Activated CD4-positive, alpha-beta T cell treated with anti-CD3 and anti-CD28 coated beads, Interleukin-2, Interleukin-4, amounts not matched to agents 100 ng/mL and 50 ng/mL, durations not matched to agents 16 hours and 8 hours (primary cell): Measurements from ENCODE around the gene OSM.
A peak's percentile ranks its signal among the peaks of the same experiment; 100 is the strongest.

Experiments used
- DNase-seq: peaks from one replicate; pipeline ENCODE4 v3.0.0-alpha.2; 2020; ENCODE audit warnings: low spot score

OSM gene

DNA sequence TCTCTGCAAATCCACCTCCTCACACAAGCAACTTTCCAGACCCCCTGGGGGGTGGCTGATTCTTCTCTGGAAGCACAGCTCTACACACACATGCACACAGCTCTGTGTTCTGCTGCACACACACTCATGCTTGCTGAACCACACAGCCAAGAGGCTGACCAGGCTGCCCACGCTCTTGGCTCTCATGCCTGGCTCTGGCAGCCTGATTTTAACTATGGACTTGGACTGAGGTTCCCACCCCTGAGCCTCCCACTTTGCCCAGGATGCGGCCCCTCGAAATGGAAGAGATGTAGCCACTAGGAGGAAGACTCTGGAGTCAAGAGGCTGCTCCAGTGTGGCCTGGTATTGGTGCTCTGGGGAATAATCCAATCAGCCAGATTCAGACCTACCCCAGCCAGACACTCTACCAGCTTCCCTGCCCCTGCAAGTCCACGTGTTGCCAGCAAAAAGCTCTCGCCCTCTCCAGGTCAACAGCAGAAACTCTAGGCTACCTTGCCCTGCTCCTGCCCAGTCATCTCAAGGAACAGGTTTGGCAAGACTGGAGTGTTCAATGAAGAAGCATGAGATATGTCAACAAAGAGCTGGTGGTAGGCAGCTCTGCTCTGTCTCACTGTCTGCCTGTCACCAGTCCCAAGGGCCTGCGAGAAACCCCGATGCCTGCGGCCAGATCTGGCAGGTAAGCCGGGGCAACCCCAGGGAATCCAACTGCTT is 31.5 kb upstream of the OSM start:
- DNase-seq, result no peak

DNA sequence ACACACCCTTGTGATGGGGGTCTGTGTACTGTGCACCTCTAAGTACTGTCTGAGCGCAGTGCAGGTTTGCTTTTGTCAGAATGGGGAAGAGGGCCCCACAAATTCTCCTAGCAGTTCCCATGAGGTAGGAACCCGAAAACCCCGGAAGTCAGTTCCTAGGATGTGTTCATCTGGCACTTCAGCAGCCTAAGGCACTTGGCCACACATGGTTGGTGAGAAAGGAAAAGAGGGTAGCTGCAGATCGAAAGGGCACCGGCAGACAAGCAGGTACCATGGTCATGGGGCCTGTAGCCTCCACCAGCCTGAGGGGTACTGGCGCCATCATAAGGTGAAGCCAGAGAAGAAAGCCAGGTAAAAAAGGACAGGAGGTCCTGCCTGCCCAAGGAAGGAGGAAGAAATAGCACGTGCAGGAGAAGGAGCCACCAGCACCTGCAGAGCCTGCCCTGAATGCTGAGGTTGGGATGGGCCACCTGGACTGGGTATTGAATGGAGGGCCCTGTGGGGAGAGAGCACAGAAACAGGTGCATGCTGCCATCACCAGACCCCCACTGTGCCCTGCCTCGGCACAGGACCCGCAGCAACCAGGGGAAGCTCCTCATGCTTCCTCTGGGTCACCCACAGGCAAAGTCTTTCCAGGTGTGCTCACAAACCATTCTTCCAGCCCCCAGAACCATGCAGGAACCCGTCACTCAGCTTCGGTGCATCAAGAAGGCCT is 30.8 kb upstream of the OSM start:
- no peak for DNase-seq

DNA sequence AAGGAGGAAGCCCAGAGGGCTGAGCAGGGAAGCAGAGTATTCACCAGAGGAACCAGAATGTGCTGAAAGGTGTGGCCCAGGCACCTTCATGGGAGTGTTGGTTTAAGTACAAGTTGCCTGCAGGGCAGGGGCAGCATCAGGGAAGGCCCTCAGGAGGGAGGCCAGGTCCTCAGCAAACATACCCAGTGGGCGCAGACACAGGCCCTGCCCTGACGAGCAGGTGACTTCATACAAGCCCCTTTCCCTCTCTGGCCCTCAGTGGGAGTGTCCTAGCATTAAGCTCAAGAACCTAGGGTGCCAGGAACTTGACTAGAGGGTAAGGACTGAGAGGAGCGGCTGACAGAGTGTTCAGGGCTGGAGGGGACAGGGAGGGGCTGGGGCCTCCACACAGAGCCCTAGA is 30.2 kb upstream of the OSM start:
- no peak for DNase-seq

- DNase-seq, result no peak
Observed at GRCh38 chr22:30296324-30296723, 29.7 kb upstream of the OSM start.

- no peak for DNase-seq
Observed at GRCh38 chr22:30295576-30295975, 28.9 kb upstream of the OSM start.

DNA sequence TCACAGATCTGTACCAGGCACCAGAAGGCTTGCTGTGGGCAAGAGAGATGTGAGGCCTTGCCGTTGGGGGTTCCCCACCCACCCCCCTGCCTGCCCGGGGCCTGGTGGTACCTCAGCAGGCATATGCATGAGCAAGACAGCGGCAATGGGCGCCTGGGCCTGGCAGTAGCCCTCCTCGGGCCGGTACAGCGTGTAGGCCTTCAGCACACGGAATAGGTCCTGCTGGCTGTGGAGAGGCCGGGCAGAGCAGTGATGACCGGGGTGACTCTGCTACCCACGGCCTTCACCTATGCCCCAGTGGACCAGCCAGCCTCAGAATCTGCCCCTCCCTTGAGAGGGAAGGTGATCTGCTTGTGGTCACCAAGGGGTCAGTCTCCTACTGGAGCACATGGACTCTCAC is 28.2 kb upstream of the OSM start:
- DNase-seq, result no peak

- no peak for DNase-seq
Observed at GRCh38 chr22:30294066-30294465, 27.4 kb upstream of the OSM start.

- no peak for DNase-seq
Observed at GRCh38 chr22:30293026-30293425, 26.4 kb upstream of the OSM start.

DNA sequence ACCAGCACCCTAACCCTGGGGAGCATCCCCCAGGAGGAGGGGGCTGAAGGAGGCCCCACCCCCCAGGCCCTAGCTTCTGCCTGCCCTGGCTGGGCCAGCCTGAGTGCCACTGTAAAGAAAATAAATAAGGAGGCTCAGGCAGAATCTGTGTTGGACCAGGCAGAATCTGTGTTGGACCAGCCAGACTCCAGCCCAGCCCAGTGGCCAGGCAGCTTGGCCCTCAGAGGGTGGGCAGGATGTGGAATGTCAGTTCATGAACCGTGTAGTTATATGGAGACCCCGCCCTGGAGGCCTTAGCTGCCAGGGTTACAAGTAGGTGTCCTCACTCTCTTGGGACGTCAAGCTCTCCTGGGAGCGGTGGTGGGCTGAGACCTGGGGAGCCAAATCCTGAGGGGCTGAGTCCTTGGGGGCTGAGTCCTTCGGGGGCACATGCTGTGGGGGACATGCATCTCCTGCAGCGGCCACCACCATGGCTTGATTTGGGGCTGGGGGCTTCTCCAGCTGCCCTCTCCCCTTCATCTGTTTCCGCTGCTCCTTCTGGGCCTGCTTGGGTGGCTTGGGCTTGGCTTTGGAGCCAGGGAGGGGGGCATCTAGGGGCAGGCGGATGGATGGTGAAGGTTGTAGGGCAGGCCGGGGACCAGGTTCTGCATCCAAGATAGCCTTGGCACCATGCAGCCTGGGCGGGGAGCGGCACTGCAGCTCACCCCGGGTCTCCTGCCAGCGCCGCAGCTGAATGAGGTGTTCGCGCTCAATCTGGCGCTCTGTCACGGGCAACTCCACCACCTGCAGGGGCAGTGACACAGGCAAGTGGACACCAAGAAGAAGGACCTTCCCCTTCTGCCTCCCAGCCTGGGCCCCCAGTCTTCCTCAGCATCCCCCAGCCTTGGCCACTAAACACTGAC is 25.7 kb upstream of the OSM start:
- no peak for DNase-seq

GRCh38 chr22:30291058-30291892 is 24.6 kb upstream of the OSM start:
- DNase-seq, result no peak

- no peak for DNase-seq
Observed at GRCh38 chr22:30290342-30291057, 23.8 kb upstream of the OSM start.

DNA sequence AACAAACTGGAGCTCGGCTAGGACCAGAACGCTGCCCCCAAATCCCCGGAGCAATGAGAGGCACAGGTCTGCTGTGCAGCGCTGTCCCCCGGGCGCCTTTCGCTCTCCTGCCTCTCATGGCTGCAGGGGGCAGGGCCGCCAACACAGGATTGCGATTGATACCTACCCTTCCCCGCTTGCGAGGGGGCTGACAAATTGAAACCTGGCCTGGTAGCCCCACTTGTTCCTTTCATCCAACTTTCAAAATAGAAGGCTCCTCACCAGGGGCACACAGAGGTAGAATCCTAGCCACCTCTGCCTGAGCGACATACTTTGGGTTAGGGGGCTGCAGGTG is 23.3 kb upstream of the OSM start:
- DNase-seq, result no peak

- peak; percentile 94 for DNase-seq
Observed at GRCh38 chr22:30289141-30289979, 22.7 kb upstream of the OSM start, which contains the start of gene CASTOR1. CASTOR1 (minus strand) TSS chr22:30289505; CDS start chr22:30289497, 8 bp downstream.

DNA sequence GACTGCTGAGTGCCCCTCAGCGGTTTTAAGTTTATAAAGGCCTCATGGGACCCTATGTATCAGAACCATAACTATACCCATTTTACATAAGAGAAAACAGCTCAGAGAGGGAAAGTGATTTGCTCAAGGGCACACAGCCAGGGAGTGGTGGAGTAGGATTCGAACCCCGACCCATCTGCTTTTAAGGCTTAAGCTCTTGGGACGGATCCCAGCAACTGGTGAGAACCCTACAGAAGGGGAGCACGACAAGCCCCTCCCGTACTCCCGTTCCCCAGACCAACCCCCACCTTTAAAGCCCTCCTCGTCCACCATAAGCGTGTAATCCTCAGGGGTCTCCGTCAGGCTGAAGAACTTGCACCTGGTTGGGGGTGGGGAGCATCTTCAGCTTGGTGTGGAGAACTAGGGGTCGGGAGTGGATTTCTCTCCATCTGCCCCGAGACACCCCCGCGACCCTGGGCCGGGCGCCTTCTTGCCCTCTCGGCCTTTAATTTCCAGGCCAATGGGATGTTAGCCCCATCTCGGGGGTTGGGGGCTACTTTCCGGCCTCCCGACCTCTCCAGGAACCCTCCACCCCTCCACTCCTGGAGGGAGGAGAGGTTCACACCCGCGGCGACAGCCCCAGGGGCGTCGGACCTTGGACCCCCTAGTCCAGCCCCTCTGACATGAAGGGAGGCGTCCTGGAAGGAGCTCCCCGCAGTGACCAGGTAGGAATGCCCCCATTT is 21.9 kb upstream of the OSM start:
- no peak for DNase-seq

- DNase-seq, result peak; percentile 89
Observed at GRCh38 chr22:30287648-30288418, 21.2 kb upstream of the OSM start.

GRCh38 chr22:30286813-30287647 is 20.4 kb upstream of the OSM start:
- peak; percentile 87 for DNase-seq

DNA sequence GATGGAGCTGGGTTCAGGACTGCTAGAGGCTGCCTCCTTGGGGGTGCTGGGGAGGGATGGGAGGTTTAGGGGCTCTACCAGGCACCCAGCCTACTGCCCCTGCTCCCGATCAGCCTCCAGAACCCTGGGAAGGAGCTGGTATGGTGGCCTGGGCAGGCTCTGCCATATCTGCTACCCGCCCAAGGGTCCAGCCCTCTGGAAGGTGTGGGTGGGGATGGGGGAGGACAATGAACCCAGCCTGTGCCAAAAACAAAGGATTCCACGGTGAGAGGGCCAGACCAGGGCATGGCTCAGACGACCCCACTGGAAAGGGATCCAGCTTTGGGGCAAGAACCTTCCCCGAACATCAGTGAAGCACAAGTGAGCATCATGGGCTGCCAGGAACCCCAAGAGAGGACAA is 19.7 kb upstream of the OSM start:
- DNase-seq, result no peak

- no peak for DNase-seq
Observed at GRCh38 chr22:30285846-30286200, 19.2 kb upstream of the OSM start.
